ENCODE data around the gene MYO1B.

GRCh38 chr2:191233533-191233932, 11.7 kb upstream of the MYO1B start:
- TF ChIP-seq EZH2 (IDR thresholded peaks at IDR 0.05) (no peak), POLR2AphosphoS5 (IDR thresholded peaks at IDR 0.05; ENCODE audit: borderline replicate concordance, low read depth, low read length) (no peak), FOXP2 (optimal IDR thresholded peaks at IDR 0.05; ENCODE audit: control extremely low read depth, extremely low read length, insufficient read depth) (no peak)
